Measurements from ENCODE around the gene PARD3.
A peak's percentile ranks its signal among the peaks of the same experiment; 100 is the strongest.

The PARD3 gene

DNA sequence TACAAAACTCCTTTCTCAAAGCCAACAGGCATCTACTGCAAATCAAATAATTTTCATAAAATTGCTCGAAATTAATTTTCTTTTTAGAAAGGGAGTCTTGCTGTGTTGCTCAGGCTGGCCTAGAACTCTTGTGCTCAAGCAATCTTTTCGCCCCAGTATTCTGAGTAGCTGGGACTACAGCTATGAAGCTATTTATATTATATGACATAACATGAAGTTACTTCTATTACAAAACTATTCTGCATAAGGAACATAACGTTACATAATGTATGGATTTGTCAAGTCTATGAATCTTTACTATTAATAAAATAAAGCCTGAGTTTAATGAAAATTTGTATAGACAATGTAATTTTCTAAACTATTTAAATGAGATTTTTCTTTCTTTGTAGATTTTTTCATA lies 415.0 kb downstream of the PARD3 start:
- no peak overlapping the region for H2BK12ac ChIP-seq (ENCODE audit: low read length)
- H3K23ac ChIP-seq (ENCODE audit: low read length), result no peak overlapping the region
- no CpG with 5 or more reads among the region's 3 CpGs for WGBS (ENCODE audit: extremely low coverage, insufficient coverage, insufficient read length)
- H3K4me2 ChIP-seq (ENCODE audit: low read length), result no peak overlapping the region
- no peak overlapping the region for H3K18ac ChIP-seq (ENCODE audit: low read length)
- DNase-seq, result no peak
- no peaks in the 10 kb centered on the region for H3K27me3 ChIP-seq (ENCODE audit: insufficient read depth, low read length)
- H3K4me1 ChIP-seq (ENCODE audit: control insufficient read depth in 1 of 2, insufficient read depth in 2 of 2, low read length in 2 of 2), result no peaks in the 10 kb centered on the region
- H3K4me3 ChIP-seq (ENCODE audit: low read depth, low read length), result no peak overlapping the region
- no peak overlapping the region for H4K12ac ChIP-seq (ENCODE audit: low read depth, low read length)
- H3K36me3 ChIP-seq (ENCODE audit: control insufficient read depth in 1 of 2, insufficient read depth in 2 of 2, low read length in 2 of 2), result no peaks in the 10 kb centered on the region
- no peaks in the 10 kb centered on the region for H3K9me3 ChIP-seq (ENCODE audit: insufficient read depth, low read depth, low read length)
- no peaks in the 10 kb centered on the region for H3K79me2 ChIP-seq (ENCODE audit: control insufficient read depth, insufficient read depth, low read length, poor library complexity)
- H2AK5ac ChIP-seq (ENCODE audit: low read length), result no peak overlapping the region
- H3K4ac ChIP-seq (ENCODE audit: low read depth, low read length), result no peak overlapping the region
- H4K8ac ChIP-seq (ENCODE audit: low read depth, low read length), result no peak overlapping the region
- no peak overlapping the region for H3K14ac ChIP-seq (ENCODE audit: low read length)
- H2AFZ ChIP-seq (ENCODE audit: insufficient read depth, low read length, poor library complexity), result no peak overlapping the region
- H3K27ac ChIP-seq (ENCODE audit: low read depth, low read length), result no peak overlapping the region
- H4K91ac ChIP-seq (ENCODE audit: low read depth, low read length), result no peak overlapping the region
- H3K79me1 ChIP-seq (ENCODE audit: low read length), result no peaks in the 10 kb centered on the region
- H3K9ac ChIP-seq (ENCODE audit: low read length), result no peak overlapping the region
- H2BK5ac ChIP-seq (ENCODE audit: low read depth, low read length, poor library complexity), result no peak overlapping the region
- no peak overlapping the region for H2BK120ac ChIP-seq (ENCODE audit: insufficient read depth, low read length, poor library complexity)

GRCh38 chr10:34399013-34399412 lies 416.1 kb downstream of the PARD3 start:
- H3K27me3 ChIP-seq (ENCODE audit: insufficient read depth, low read length), result no peaks in the 10 kb centered on the region
- DNase-seq, result no peak
- no peak overlapping the region for H2AK5ac ChIP-seq (ENCODE audit: low read length)
- H3K23ac ChIP-seq (ENCODE audit: low read length), result no peak overlapping the region
- no peak overlapping the region for H2AFZ ChIP-seq (ENCODE audit: insufficient read depth, low read length, poor library complexity)
- H4K91ac ChIP-seq (ENCODE audit: low read depth, low read length), result no peak overlapping the region
- H3K79me1 ChIP-seq (ENCODE audit: low read length), result no peaks in the 10 kb centered on the region
- H3K14ac ChIP-seq (ENCODE audit: low read length), result no peak overlapping the region
- no peak overlapping the region for H2BK5ac ChIP-seq (ENCODE audit: low read depth, low read length, poor library complexity)
- no peak overlapping the region for H3K4me3 ChIP-seq (ENCODE audit: low read depth, low read length)
- no peak overlapping the region for H3K18ac ChIP-seq (ENCODE audit: low read length)
- H2BK12ac ChIP-seq (ENCODE audit: low read length), result no peak overlapping the region
- H4K12ac ChIP-seq (ENCODE audit: low read depth, low read length), result no peak overlapping the region
- H3K4ac ChIP-seq (ENCODE audit: low read depth, low read length), result no peak overlapping the region
- no peaks in the 10 kb centered on the region for H3K36me3 ChIP-seq (ENCODE audit: control insufficient read depth in 1 of 2, insufficient read depth in 2 of 2, low read length in 2 of 2)
- H3K4me2 ChIP-seq (ENCODE audit: low read length), result no peak overlapping the region
- H2BK120ac ChIP-seq (ENCODE audit: insufficient read depth, low read length, poor library complexity), result no peak overlapping the region
- no CpG with 5 or more reads among the region's 7 CpGs for WGBS (ENCODE audit: extremely low coverage, insufficient coverage, insufficient read length)
- H3K27ac ChIP-seq (ENCODE audit: low read depth, low read length), result no peak overlapping the region
- no peaks in the 10 kb centered on the region for H3K9me3 ChIP-seq (ENCODE audit: insufficient read depth, low read depth, low read length)
- no peaks in the 10 kb centered on the region for H3K4me1 ChIP-seq (ENCODE audit: control insufficient read depth in 1 of 2, insufficient read depth in 2 of 2, low read length in 2 of 2)
- H3K79me2 ChIP-seq (ENCODE audit: control insufficient read depth, insufficient read depth, low read length, poor library complexity), result no peaks in the 10 kb centered on the region
- no peak overlapping the region for H3K9ac ChIP-seq (ENCODE audit: low read length)
- H4K8ac ChIP-seq (ENCODE audit: low read depth, low read length), result no peak overlapping the region

DNA sequence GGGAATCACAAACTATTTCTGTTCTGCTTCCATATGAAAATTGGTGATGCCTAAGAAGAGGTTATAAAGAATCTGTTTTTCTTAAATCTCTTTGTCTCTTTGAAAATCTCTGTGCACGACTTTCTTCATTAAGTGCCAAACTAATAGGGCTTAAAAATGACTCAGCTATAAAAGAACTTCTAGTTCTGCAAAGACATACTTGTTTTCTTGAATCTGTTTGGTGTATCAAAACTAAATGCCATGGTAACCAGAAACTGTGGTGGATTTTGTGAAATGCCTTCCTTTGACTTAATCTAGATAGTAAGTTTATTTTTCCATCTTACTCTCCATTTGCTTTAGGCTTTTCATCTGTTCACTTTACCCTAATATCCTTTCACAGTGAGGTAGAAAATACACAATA lies 417.8 kb downstream of the PARD3 start:
- no peak overlapping the region for H4K8ac ChIP-seq (ENCODE audit: low read depth, low read length)
- no peaks in the 10 kb centered on the region for H3K9me3 ChIP-seq (ENCODE audit: insufficient read depth, low read depth, low read length)
- no peak overlapping the region for H3K18ac ChIP-seq (ENCODE audit: low read length)
- no peaks in the 10 kb centered on the region for H3K79me1 ChIP-seq (ENCODE audit: low read length)
- no peak overlapping the region for H3K4ac ChIP-seq (ENCODE audit: low read depth, low read length)
- no peak overlapping the region for H3K9ac ChIP-seq (ENCODE audit: low read length)
- no peaks in the 10 kb centered on the region for H3K4me1 ChIP-seq (ENCODE audit: control insufficient read depth in 1 of 2, insufficient read depth in 2 of 2, low read length in 2 of 2)
- no peak overlapping the region for H2BK120ac ChIP-seq (ENCODE audit: insufficient read depth, low read length, poor library complexity)
- WGBS (ENCODE audit: extremely low coverage, insufficient coverage, insufficient read length), result no CpG with 5 or more reads among the region's 1 CpG
- no peak overlapping the region for H2AK5ac ChIP-seq (ENCODE audit: low read length)
- H3K27me3 ChIP-seq (ENCODE audit: insufficient read depth, low read length), result no peaks in the 10 kb centered on the region
- no peak overlapping the region for H3K27ac ChIP-seq (ENCODE audit: low read depth, low read length)
- H3K36me3 ChIP-seq (ENCODE audit: control insufficient read depth in 1 of 2, insufficient read depth in 2 of 2, low read length in 2 of 2), result no peaks in the 10 kb centered on the region
- no peak for DNase-seq
- no peak overlapping the region for H4K12ac ChIP-seq (ENCODE audit: low read depth, low read length)
- H3K79me2 ChIP-seq (ENCODE audit: control insufficient read depth, insufficient read depth, low read length, poor library complexity), result no peaks in the 10 kb centered on the region
- H4K91ac ChIP-seq (ENCODE audit: low read depth, low read length), result no peak overlapping the region
- no peak overlapping the region for H3K23ac ChIP-seq (ENCODE audit: low read length)
- no peak overlapping the region for H2BK5ac ChIP-seq (ENCODE audit: low read depth, low read length, poor library complexity)
- H3K4me2 ChIP-seq (ENCODE audit: low read length), result no peak overlapping the region
- no peak overlapping the region for H2BK12ac ChIP-seq (ENCODE audit: low read length)
- H3K14ac ChIP-seq (ENCODE audit: low read length), result no peak overlapping the region
- no peak overlapping the region for H2AFZ ChIP-seq (ENCODE audit: insufficient read depth, low read length, poor library complexity)
- H3K4me3 ChIP-seq (ENCODE audit: low read depth, low read length), result no peak overlapping the region

- Histone ChIP-seq H2AFZ (ENCODE audit: insufficient read depth, low read length, poor library complexity) (no peak overlapping the region), H3K9me3 (ENCODE audit: insufficient read depth, low read depth, low read length) (no peaks in the 10 kb centered on the region), H3K79me2 (ENCODE audit: control insufficient read depth, insufficient read depth, low read length, poor library complexity) (no peaks in the 10 kb centered on the region), H3K4me2 (ENCODE audit: low read length) (no peak overlapping the region), H2BK120ac (ENCODE audit: insufficient read depth, low read length, poor library complexity) (no peak overlapping the region), H3K27me3 (ENCODE audit: insufficient read depth, low read length) (no peaks in the 10 kb centered on the region), H3K9ac (ENCODE audit: low read length) (no peak overlapping the region), H3K23ac (ENCODE audit: low read length) (no peak overlapping the region), H3K18ac (ENCODE audit: low read length) (no peak overlapping the region), H3K4me1 (ENCODE audit: control insufficient read depth in 1 of 2, insufficient read depth in 2 of 2, low read length in 2 of 2) (no peaks in the 10 kb centered on the region), H3K27ac (ENCODE audit: low read depth, low read length) (no peak overlapping the region), H3K79me1 (ENCODE audit: low read length) (no peaks in the 10 kb centered on the region), H3K36me3 (ENCODE audit: control insufficient read depth in 1 of 2, insufficient read depth in 2 of 2, low read length in 2 of 2) (no peaks in the 10 kb centered on the region), H4K8ac (ENCODE audit: low read depth, low read length) (no peak overlapping the region), H2AK5ac (ENCODE audit: low read length) (no peak overlapping the region), H3K4me3 (ENCODE audit: low read depth, low read length) (no peak overlapping the region), H4K12ac (ENCODE audit: low read depth, low read length) (no peak overlapping the region), H3K14ac (ENCODE audit: low read length) (no peak overlapping the region), H4K91ac (ENCODE audit: low read depth, low read length) (no peak overlapping the region), H3K4ac (ENCODE audit: low read depth, low read length) (no peak overlapping the region), H2BK12ac (ENCODE audit: low read length) (no peak overlapping the region), H2BK5ac (ENCODE audit: low read depth, low read length, poor library complexity) (no peak overlapping the region)
- no CpG with 5 or more reads among the region's 2 CpGs for WGBS (ENCODE audit: extremely low coverage, insufficient coverage, insufficient read length)
- DNase-seq, result peak in 1 of 2 donors; percentile 27
These were observed 418.4 kb downstream of the PARD3 start for GRCh38 chr10:34396663-34397062.

Measured in trophoblast cell (in vitro differentiated cells and primary cell).